Ovary (tissue), 9 donors: Measurements from ENCODE around the gene ABHD4. TPM values are rescaled to one million over a fixed set of nuclear protein-coding genes. Genes with fewer than 3 reads are reported as not detected.

Experiments used
- DNase-seq, 5 donors: peaks; one replicate each; pipeline ENCODE4 v3.0.0-alpha.2; 2019 to 2020
- H3K27ac ChIP-seq, 2 donors: fragments of 200-600 bp; one replicate each; pipeline versions ENCODE4 v1.5.1 to v1.8.0; 2019 to 2022
- H3K27me3 ChIP-seq: fragments of 200-600 bp; one replicate; pipeline ENCODE4 v1.8.0; 2022
- H3K36me3 ChIP-seq: fragments of 200-600 bp; sonication (generic); one replicate; pipeline ENCODE4 v1.5.1; 2019
- H3K4me1 ChIP-seq: one replicate; pipeline ENCODE4 v1.8.1; 2013; ENCODE audit warnings: mild to moderate bottlenecking, moderate library complexity; ENCODE audit not compliant: insufficient read depth
- H3K4me3 ChIP-seq: fragments of 200-600 bp; sonication (generic); one replicate; pipeline ENCODE4 v1.5.1; 2017
- H3K9me3 ChIP-seq, 2 donors: fragments of 200-600 bp in 1 of 2; sonication (generic) in 1 of 2; one replicate each; pipeline versions ENCODE4 v1.5.1 to v1.8.1; 2013 to 2019; ENCODE audit warnings: mild to moderate bottlenecking in 1 of 2, moderate library complexity in 1 of 2
- CTCF ChIP-seq, 3 donors: fragments of 450-650 bp in 2 of 3; fragments of 200-600 bp in 1 of 3; IDR thresholded peaks; one replicate each; pipeline versions ENCODE4 v1.5.1 to v1.8.0; 2016 to 2022; ENCODE audit warnings: antibody characterized with exemption in 3 of 3, mild to moderate bottlenecking in 1 of 3
- EP300 ChIP-seq: sonication (generic); formaldehyde crosslinking; IDR thresholded peaks from one replicate; pipeline ENCODE4 v1.6.1; 2017; ENCODE audit warnings: antibody characterized with exemption
- POLR2A ChIP-seq: fragments of 450-650 bp; IDR thresholded peaks from one replicate; pipeline ENCODE4 v1.6.1; 2017; ENCODE audit warnings: antibody characterized with exemption, mild to moderate bottlenecking, moderate library complexity
- WGBS, 3 donors: extraction: QIAGEN DNeasy Blood & Tissue Kit in 1 of 3; methylation state at CpG; one replicate each; pipeline versions ENCODE4 v1.1.5 to v1.1.7; 2013 to 2017; 5-methylcytosine and 5-hydroxymethylcytosine counted together
- intact Hi-C, 4 donors: fragments of 100-400 bp; cut with DNase I; formaldehyde crosslinking; loops; one replicate each; pipeline versions ENCODE4 v1.11.0 to v1.15.1; 2022 to 2023
- polyA plus RNA-seq, 2 donors: library from polyadenylated mRNA; stranded (reverse); fragments of 200-250 nt in 1 of 2; fragments of 350-450 nt in 1 of 2; fragmentation: Illumina TruSeq in 1 of 2; extraction: RNeasy Lipid Tissue Mini Kit (QIAGEN cat#74804) in 1 of 2; gene quantifications; one replicate each; pipeline ENCODE4 v1.2.3, GENCODE V29; 2013 to 2014
- total RNA-seq, 7 donors: library from RNA; depleted of rRNA in 2 of 7; stranded (reverse); fragments of >200 nt in 2 of 7; fragmentation: NEBNext Ultra II Directional in 3 of 7; extraction: Animal tissue kit (Norgen Biotek cat#: 25700) in 3 of 7; gene quantifications; one replicate each; pipeline versions ENCODE4 v1.1.0 to v1.2.4, GENCODE V29; 2016 to 2023
- donor health status: DM: no; HTN: no; CAD: no; lungs with moderate emphysema.
- donor health status: DM: no; HTN: no; CAD: no.
- donor health status: Bipolar disorder and iron deficiency.
- donor health status: DM: yes; HTN: yes; CAD: no.
- donor health status: DM: no; HTN: no; CAD: no.
- donor health status: DM: yes; HTN: yes; CAD: no.

Gene ABHD4
- total and polyA plus RNA-seq, 9 donors = 5.6 to 64.0 (median 18.8) TPM

- no peak for TF ChIP-seq POLR2A
- no peak for TF ChIP-seq EP300
- TF ChIP-seq CTCF (IDR thresholded peaks at IDR 0.05) = no peak
- H3K27ac ChIP-seq = no peak overlapping the region
- H3K36me3 ChIP-seq = no peaks in the 10 kb centered on the region
- 45 to 53% (median 47%) methylated on average over 1 of the region's 1 CpG for WGBS, 3 donors
- no peaks in the 10 kb centered on the region for H3K9me3 ChIP-seq
- H3K27me3 ChIP-seq = no peaks in the 10 kb centered on the region
- no peak overlapping the region for H3K4me3 ChIP-seq
- no peak for DNase-seq
- intact Hi-C loops = loop anchor here in 1 of 4 donors (10.0 kb wide), 1 partner anchor 104 kb away; no protein-coding TSS in a partner anchor
- no peaks in the 10 kb centered on the region for H3K4me1 ChIP-seq
These were observed 60.8 kb downstream of the ABHD4 start for GRCh38 chr14:22658946-22659345.

- Histone ChIP-seq H3K4me3 (no peak overlapping the region), H3K36me3 (no peaks in the 10 kb centered on the region), H3K27me3 (no peaks in the 10 kb centered on the region), H3K27ac (no peak overlapping the region), H3K9me3 (no peaks in the 10 kb centered on the region), H3K4me1 (no peaks in the 10 kb centered on the region)
- intact Hi-C loops = no loop called here
- DNase-seq = no peak
- 93 to 95% (median 93%) methylated on average over 4 of the region's 4 CpGs for WGBS, 3 donors
- no peak for TF ChIP-seq POLR2A
- no peak for TF ChIP-seq EP300
- TF ChIP-seq CTCF (IDR thresholded peaks at IDR 0.05) = no peak
These were observed 62.6 kb downstream of the ABHD4 start for GRCh38 chr14:22660654-22661053.

Other genes with a start within 250 kb of the ABHD4 start
- 100 to 1,000 TPM; 117 to 241 (median 141) TPM for gene DAD1, start 9.1 kb upstream of the ABHD4 start, total RNA-seq
- 100 to 1,000 TPM; 225 to 310 TPM for gene DAD1, start 9.1 kb upstream of the ABHD4 start, polyA plus RNA-seq
- gene OR6J1, start 46.1 kb downstream of the ABHD4 start, total RNA-seq = under 1 TPM in 1 of 7 donors, not detected in 6; 0.05 TPM
- not detected for gene OR6J1, start 46.1 kb downstream of the ABHD4 start, polyA plus RNA-seq
- gene OXA1L, start 168.4 kb downstream of the ABHD4 start, total RNA-seq = 10 to 100 TPM; 52.7 to 99.3 (median 83.8) TPM
- gene OXA1L, start 168.4 kb downstream of the ABHD4 start, polyA plus RNA-seq = 100 to 1,000 TPM in 1 of 2 donors, 10 to 100 TPM in 1; 96.9 to 199 TPM
- gene SLC7A7, start 217.1 kb downstream of the ABHD4 start, total RNA-seq = 10 to 100 TPM in 1 of 7 donors, 1 to 10 TPM in 5, under 1 TPM in 1; 0.91 to 25.0 (median 5.1) TPM
- 10 to 100 TPM in 1 of 2 donors, 1 to 10 TPM in 1; 3.2 to 23.2 TPM for gene SLC7A7, start 217.1 kb downstream of the ABHD4 start, polyA plus RNA-seq
- 10 to 100 TPM; 29.0 to 78.3 (median 54.1) TPM for gene MRPL52, start 231.6 kb downstream of the ABHD4 start, total RNA-seq
- gene MRPL52, start 231.6 kb downstream of the ABHD4 start, polyA plus RNA-seq = 10 to 100 TPM; 32.9 to 45.3 TPM
- gene MMP14, start 238.3 kb downstream of the ABHD4 start, total RNA-seq = 100 to 1,000 TPM in 4 of 7 donors, 10 to 100 TPM in 3; 70.0 to 267 (median 174) TPM
- 100 to 1,000 TPM in 1 of 2 donors, 10 to 100 TPM in 1; 90.2 to 156 TPM for gene MMP14, start 238.3 kb downstream of the ABHD4 start, polyA plus RNA-seq